DMS79 treated with DMSO at 0.1 percent for 48 hours (cell line): ENCODE measurements around the gene SLC17A7.
A peak's percentile ranks its signal among the peaks of the same experiment; 100 is the strongest.

Source experiments
- DNase-seq: peaks from one replicate; lab custom pipeline; 2025; lab: John Stamatoyannopoulos, UW

Gene SLC17A7

GRCh38 chr19:49427339-49427738 lies 14.0 kb downstream of the SLC17A7 start:
- no peak for DNase-seq

GRCh38 chr19:49425922-49426592 lies 15.3 kb downstream of the SLC17A7 start:
- DNase-seq: peak; percentile 75

- DNase-seq: peak; percentile 18
Measured at GRCh38 chr19:49425178-49425577, 16.1 kb downstream of the SLC17A7 start, which contains the start of gene GFY. GFY (plus strand) TSS chr19:49425388; CDS start chr19:49426431, 1,043 bp downstream.

GRCh38 chr19:49423985-49424303 lies 17.4 kb downstream of the SLC17A7 start:
- no peak for DNase-seq

- DNase-seq: peak; percentile 37
Measured at GRCh38 chr19:49423071-49423984, 18.0 kb downstream of the SLC17A7 start, which contains the start of gene PTH2. PTH2 (minus strand) TSS chr19:49423441; CDS start chr19:49423339, 102 bp downstream.

- peak; percentile 87 for DNase-seq
Measured at GRCh38 chr19:49422407-49423070, 18.8 kb downstream of the SLC17A7 start.

- DNase-seq: peak; percentile 65
Measured at GRCh38 chr19:49421878-49422202, 19.5 kb downstream of the SLC17A7 start.

- DNase-seq: peak; percentile 97
Measured at GRCh38 chr19:49421039-49421877, 20.1 kb downstream of the SLC17A7 start.

GRCh38 chr19:49420227-49420626 lies 21.1 kb downstream of the SLC17A7 start:
- no peak for DNase-seq

GRCh38 chr19:49419173-49419572 lies 22.2 kb downstream of the SLC17A7 start:
- DNase-seq: no peak

- no peak for DNase-seq
Measured at GRCh38 chr19:49418511-49418910, 22.8 kb downstream of the SLC17A7 start.

- no peak for DNase-seq
Measured at GRCh38 chr19:49417088-49417487, 24.2 kb downstream of the SLC17A7 start.

GRCh38 chr19:49415810-49416200 lies 25.5 kb downstream of the SLC17A7 start:
- DNase-seq: no peak

- no peak for DNase-seq
Measured at GRCh38 chr19:49415102-49415809, 26.1 kb downstream of the SLC17A7 start.

- DNase-seq: no peak
Measured at GRCh38 chr19:49414256-49414655, 27.1 kb downstream of the SLC17A7 start.

GRCh38 chr19:49413348-49413747 lies 28.0 kb downstream of the SLC17A7 start:
- DNase-seq: no peak

- DNase-seq: no peak
Measured at GRCh38 chr19:49411681-49412326, 29.5 kb downstream of the SLC17A7 start.

GRCh38 chr19:49409441-49410029 lies 31.8 kb downstream of the SLC17A7 start:
- DNase-seq: no peak

GRCh38 chr19:49408816-49409440 lies 32.4 kb downstream of the SLC17A7 start:
- no peak for DNase-seq
